KMS-11 (cell line): ENCODE measurements around the gene APC.

Source experiments
- H2AFZ ChIP-seq: fragments of 200-600 bp; sonication (generic); 2 replicates; pipeline ENCODE4 v1.6.1; 2016; ENCODE audit warnings: antibody characterized with exemption, mixed run types, low read depth
- H3K27ac ChIP-seq: fragments of 200-600 bp; sonication (generic); 2 replicates; pipeline ENCODE4 v1.6.1; 2016; ENCODE audit warnings: mild to moderate bottlenecking, mixed run types
- H3K27me3 ChIP-seq: fragments of 200-600 bp; sonication (generic); 2 replicates; pipeline ENCODE4 v1.6.1; 2017; ENCODE audit warnings: mild to moderate bottlenecking, low read depth, mixed run types, moderate library complexity; ENCODE audit not compliant: insufficient read depth
- H3K36me3 ChIP-seq: fragments of 200-600 bp; sonication (generic); 2 replicates; pipeline ENCODE4 v1.6.1; 2017; ENCODE audit warnings: mild to moderate bottlenecking, mixed run types; ENCODE audit not compliant: insufficient read depth
- H3K4me1 ChIP-seq: fragments of 200-600 bp; sonication (generic); 2 replicates; pipeline ENCODE4 v1.6.1; 2016; ENCODE audit warnings: mild to moderate bottlenecking, low read depth, mixed run types; ENCODE audit not compliant: poor library complexity, severe bottlenecking
- H3K4me2 ChIP-seq: fragments of 200-600 bp; sonication (generic); 2 replicates; pipeline ENCODE4 v1.7.0; 2016; ENCODE audit warnings: mild to moderate bottlenecking, mixed run types
- H3K4me3 ChIP-seq: fragments of 200-600 bp; sonication (generic); IDR thresholded peaks from 2 replicates; pipeline ENCODE4 v1.6.1; 2017; ENCODE audit warnings: low read depth, low read length, mixed read lengths; ENCODE audit not compliant: insufficient read depth
- H3K79me2 ChIP-seq: fragments of 200-600 bp; sonication (generic); 2 replicates; pipeline ENCODE4 v1.6.1; 2016; ENCODE audit warnings: low read depth, mixed run types; ENCODE audit not compliant: insufficient read depth
- H3K9ac ChIP-seq: fragments of 200-600 bp; sonication (generic); 2 replicates; pipeline ENCODE4 v1.6.1; 2016; ENCODE audit warnings: mild to moderate bottlenecking, mixed run types
- H4K20me1 ChIP-seq: fragments of 200-600 bp; sonication (generic); 2 replicates; pipeline ENCODE4 v1.6.1; 2016; ENCODE audit warnings: mild to moderate bottlenecking, mixed run types; ENCODE audit not compliant: insufficient read depth
- TF ChIP-seq, protein P1 (sequence below): fragments of 200-600 bp; sonication (generic); conservative IDR thresholded peaks from 2 replicates; pipeline ENCODE4 v1.6.1; 2017; ENCODE audit warnings: low read depth, mild to moderate bottlenecking, antibody characterized with exemption, low read length, moderate library complexity, mixed read lengths

The APC gene

DNA sequence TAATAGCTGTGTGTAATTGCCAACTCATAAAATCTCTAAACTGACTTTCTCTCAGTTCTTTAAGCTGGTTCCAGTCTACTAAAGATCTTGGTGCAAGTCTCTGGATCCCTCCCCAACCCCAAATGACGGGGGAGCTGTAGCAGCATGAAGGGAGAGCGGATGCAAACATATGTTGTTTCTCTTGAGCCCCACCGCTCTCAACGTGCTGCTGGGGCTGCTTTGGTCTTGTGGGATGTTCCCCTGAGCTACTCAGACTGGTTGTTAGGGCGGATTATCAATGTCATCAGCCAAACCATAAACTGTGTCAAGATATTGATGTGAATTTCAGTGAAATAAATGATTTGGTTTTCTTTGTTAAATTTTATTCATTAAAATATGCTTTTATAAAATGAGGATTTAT is 40.9 kb upstream of the APC start:
- Histone ChIP-seq H3K4me3 (no peak overlapping the region), H3K4me1 (peaks cover 16% of the 10 kb centered on the region), H3K79me2 (no peaks in the 10 kb centered on the region), H3K27ac (no peak overlapping the region), H3K9ac (no peak overlapping the region), H4K20me1 (no peaks in the 10 kb centered on the region), H2AFZ (no peak overlapping the region), H3K4me2 (no peak overlapping the region), H3K27me3 (no peaks in the 10 kb centered on the region), H3K36me3 (no peaks in the 10 kb centered on the region)
- TF ChIP-seq, protein P1, sequence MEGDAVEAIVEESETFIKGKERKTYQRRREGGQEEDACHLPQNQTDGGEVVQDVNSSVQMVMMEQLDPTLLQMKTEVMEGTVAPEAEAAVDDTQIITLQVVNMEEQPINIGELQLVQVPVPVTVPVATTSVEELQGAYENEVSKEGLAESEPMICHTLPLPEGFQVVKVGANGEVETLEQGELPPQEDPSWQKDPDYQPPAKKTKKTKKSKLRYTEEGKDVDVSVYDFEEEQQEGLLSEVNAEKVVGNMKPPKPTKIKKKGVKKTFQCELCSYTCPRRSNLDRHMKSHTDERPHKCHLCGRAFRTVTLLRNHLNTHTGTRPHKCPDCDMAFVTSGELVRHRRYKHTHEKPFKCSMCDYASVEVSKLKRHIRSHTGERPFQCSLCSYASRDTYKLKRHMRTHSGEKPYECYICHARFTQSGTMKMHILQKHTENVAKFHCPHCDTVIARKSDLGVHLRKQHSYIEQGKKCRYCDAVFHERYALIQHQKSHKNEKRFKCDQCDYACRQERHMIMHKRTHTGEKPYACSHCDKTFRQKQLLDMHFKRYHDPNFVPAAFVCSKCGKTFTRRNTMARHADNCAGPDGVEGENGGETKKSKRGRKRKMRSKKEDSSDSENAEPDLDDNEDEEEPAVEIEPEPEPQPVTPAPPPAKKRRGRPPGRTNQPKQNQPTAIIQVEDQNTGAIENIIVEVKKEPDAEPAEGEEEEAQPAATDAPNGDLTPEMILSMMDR, result no peak

DNA sequence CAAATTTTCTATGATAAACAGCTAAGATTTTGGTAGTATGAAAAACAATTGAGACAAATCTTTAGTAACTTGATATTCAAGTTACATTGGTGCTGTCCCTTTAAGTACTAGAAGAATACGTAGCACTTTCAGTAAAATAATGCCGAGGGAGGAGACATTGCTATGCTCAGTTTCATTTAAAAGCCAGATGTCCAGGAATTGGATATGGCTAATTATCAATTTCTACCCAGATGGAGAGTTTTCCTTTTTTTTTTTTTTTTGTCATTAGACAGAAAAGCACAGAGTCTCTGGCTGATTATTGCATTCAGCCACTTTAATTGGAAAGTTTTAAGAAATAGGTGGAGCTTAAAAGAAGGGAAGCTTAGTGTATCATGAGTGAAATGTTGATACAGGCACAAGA is 40.4 kb upstream of the APC start:
- H3K27me3 ChIP-seq, result no peaks in the 10 kb centered on the region
- H4K20me1 ChIP-seq, result no peaks in the 10 kb centered on the region
- no peak overlapping the region for H3K4me3 ChIP-seq
- H3K4me2 ChIP-seq, result no peak overlapping the region
- H3K9ac ChIP-seq, result no peak overlapping the region
- no peaks in the 10 kb centered on the region for H3K79me2 ChIP-seq
- peaks cover 16% of the 10 kb centered on the region for H3K4me1 ChIP-seq
- H3K36me3 ChIP-seq, result no peaks in the 10 kb centered on the region
- TF ChIP-seq, protein P1, result no peak
- H2AFZ ChIP-seq, result no peak overlapping the region
- no peak overlapping the region for H3K27ac ChIP-seq

DNA sequence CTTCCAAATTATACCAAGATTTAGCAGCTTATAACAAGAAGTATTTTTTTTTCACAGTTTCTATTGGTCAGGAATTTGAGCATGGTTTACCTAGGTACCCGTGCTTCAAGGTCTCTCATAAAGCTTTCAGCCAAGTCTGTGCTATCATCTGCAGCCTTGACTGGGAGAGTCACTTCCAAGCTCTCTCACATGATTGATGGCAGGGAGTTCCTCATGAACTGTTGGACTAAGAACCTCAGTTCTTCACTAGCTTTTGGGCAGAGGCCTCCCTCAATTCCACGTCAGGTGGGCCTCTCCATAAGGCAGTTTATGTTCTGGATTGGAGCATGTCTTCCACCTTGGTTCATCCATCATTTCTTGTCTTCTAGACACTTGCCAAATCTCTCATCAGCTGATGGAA is 39.9 kb upstream of the APC start:
- H3K27ac ChIP-seq, result no peak overlapping the region
- TF ChIP-seq, protein P1, result no peak
- no peaks in the 10 kb centered on the region for H3K79me2 ChIP-seq
- no peaks in the 10 kb centered on the region for H3K36me3 ChIP-seq
- H2AFZ ChIP-seq, result no peak overlapping the region
- no peaks in the 10 kb centered on the region for H3K27me3 ChIP-seq
- H4K20me1 ChIP-seq, result no peaks in the 10 kb centered on the region
- no peak overlapping the region for H3K9ac ChIP-seq
- H3K4me1 ChIP-seq, result peaks cover 16% of the 10 kb centered on the region
- H3K4me3 ChIP-seq, result no peak overlapping the region
- H3K4me2 ChIP-seq, result no peak overlapping the region

DNA sequence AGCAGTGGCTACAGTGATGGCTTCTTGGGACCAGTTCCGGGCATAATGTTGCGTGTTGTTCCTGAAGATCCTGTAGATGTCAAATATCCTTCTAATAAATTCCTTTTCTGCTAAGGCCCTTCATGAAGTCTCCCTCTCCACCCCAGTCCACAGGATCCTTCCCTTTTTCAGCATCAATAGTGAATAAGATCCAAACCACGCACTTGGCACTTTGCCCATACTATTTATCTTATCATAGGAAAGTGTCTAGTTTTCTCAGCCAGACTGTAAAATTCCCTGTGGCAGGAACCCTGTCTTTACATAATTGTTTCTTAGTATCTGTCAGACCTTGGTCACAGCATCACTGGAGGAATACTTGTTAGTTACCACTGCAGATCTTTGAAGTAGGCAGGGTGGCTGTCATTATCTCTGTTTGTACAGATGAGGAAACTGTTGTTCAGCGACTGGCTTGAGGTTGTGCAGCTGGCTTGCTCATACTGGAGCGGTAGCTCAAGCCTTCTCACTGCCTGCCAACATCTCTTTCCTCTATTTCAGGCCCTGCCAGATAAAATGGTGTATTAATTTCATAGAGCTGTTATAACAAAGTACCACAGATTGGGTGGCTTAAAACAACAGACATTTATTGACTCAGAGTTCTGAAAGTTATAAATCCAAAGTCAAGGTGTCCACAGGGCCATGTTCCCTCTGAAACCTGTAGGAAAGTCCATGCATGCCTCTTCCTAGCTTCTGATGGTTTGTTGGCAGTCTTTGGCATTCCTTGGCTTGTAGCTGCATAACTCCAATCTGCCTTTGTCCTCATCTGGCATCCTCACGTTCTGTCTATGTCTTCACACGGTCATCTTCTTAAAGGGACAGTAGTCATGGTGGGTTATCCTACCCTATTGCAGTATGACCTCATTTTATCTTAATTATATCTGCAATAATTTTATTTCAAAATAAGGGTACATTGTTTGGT is 33.5 kb upstream of the APC start:
- Histone ChIP-seq H3K27ac (no peak overlapping the region), H4K20me1 (no peaks in the 10 kb centered on the region), H3K36me3 (no peaks in the 10 kb centered on the region), H3K4me3 (no peak overlapping the region), H3K9ac (no peak overlapping the region), H3K27me3 (no peaks in the 10 kb centered on the region), H3K4me2 (no peak overlapping the region), H2AFZ (no peak overlapping the region), H3K79me2 (peaks cover 13% of the 10 kb centered on the region), H3K4me1 (peaks cover 14% of the 10 kb centered on the region)
- TF ChIP-seq, protein P1, result no peak
